Fibroblast of skin of left quadriceps (primary cell): Measurements from ENCODE around the gene NODAL.

ENCODE experiments used
- DNase-seq, 2 experiments: peaks; one replicate each; pipeline ENCODE4 v3.0.0-alpha.2; 2013; ENCODE audit warnings: low read depth in 2 of 2

The NODAL gene

GRCh38 chr10:70462349-70462984 lies 21.0 kb upstream of the NODAL start:
- DNase-seq, result no peak

- DNase-seq, result peak in 1 of 2 experiments; percentile 5
Observed at GRCh38 chr10:70461397-70462348, 20.2 kb upstream of the NODAL start.

GRCh38 chr10:70459774-70460490 lies 18.5 kb upstream of the NODAL start:
- DNase-seq, result no peak

GRCh38 chr10:70459061-70459773 lies 17.7 kb upstream of the NODAL start:
- DNase-seq, result no peak

- DNase-seq, result no peak
Observed at GRCh38 chr10:70458329-70459060, 17.0 kb upstream of the NODAL start.

- DNase-seq, result no peak
Observed at GRCh38 chr10:70457759-70458305, 16.4 kb upstream of the NODAL start.

GRCh38 chr10:70456164-70456563 lies 14.7 kb upstream of the NODAL start:
- DNase-seq, result no peak

GRCh38 chr10:70455213-70455630 lies 13.7 kb upstream of the NODAL start:
- DNase-seq, result no peak

GRCh38 chr10:70448236-70448635 lies 6.8 kb upstream of the NODAL start:
- DNase-seq, result no peak

GRCh38 chr10:70445718-70446657 lies 4.5 kb upstream of the NODAL start:
- DNase-seq, result peak in 1 of 2 experiments; percentile 7

- no peak for DNase-seq
Observed at GRCh38 chr10:70444744-70445143, 3.3 kb upstream of the NODAL start.

- DNase-seq, result no peak
Observed at GRCh38 chr10:70442332-70442988, 979 bp upstream of the NODAL start.

GRCh38 chr10:70441895-70442309 lies 421 bp upstream of the NODAL start:
- no peak for DNase-seq

GRCh38 chr10:70440296-70441160 lies 953 bp downstream of the NODAL start:
- no peak for DNase-seq

GRCh38 chr10:70437721-70438120 lies 3.8 kb downstream of the NODAL start:
- DNase-seq, result no peak

- no peak for DNase-seq
Observed at GRCh38 chr10:70435241-70436085, 6.0 kb downstream of the NODAL start.
